Activated naive CD4-positive, alpha-beta T cell treated with anti-CD3 and anti-CD28 coated beads, Interleukin-2, amount 50 U/mL, for 24 hours (primary cell): ENCODE results near the gene SNX8.

Source experiments
- H3K27ac Mint-ChIP-seq: one replicate; pipeline ENCODE4 v1.8.0; 2021; ENCODE audit warnings: mild to moderate bottlenecking, mixed read lengths
- H3K27me3 Mint-ChIP-seq: one replicate; pipeline ENCODE4 v1.8.0; 2021; ENCODE audit warnings: mixed read lengths
- H3K36me3 Mint-ChIP-seq: one replicate; pipeline ENCODE4 v1.8.0; 2021; ENCODE audit warnings: mixed read lengths
- H3K4me1 Mint-ChIP-seq: one replicate; pipeline ENCODE4 v1.8.0; 2021; ENCODE audit warnings: mixed read lengths
- H3K4me3 Mint-ChIP-seq: one replicate; pipeline ENCODE4 v1.8.0; 2021; ENCODE audit warnings: mild to moderate bottlenecking, mixed read lengths
- H3K9me3 Mint-ChIP-seq: one replicate; pipeline ENCODE4 v1.8.0; 2021; ENCODE audit warnings: mixed read lengths

SNX8 gene

DNA sequence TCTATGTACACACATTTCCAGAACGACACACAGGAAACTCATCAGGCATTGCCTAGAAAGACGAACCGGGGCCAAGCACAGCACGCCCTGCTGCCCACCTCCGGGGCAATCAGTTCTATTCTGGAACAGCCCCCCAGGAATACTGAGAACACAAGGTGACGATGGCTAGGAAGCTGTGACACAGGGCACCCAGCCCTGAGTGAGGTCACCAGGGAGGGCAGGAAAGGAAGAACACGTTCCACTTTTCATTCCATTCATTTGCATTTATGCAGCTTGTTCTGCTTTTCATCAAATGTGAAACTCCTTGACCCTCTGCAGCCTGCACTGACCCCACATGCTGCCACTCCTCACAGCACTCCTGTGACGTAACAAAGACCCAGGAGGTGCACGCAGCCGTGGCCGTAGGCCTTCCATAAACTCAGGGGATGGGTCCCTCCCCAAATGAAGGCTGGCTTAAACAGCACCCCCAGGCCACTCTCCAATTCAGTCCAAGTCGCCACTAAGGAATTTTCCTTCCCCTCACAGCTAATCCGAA is 110.4 kb downstream of the SNX8 start:
- Mint-ChIP-seq H3K27me3 (no peaks in the 10 kb centered on the region), H3K27ac (no peak overlapping the region), H3K4me3 (no peak overlapping the region), H3K36me3 (peaks cover 3% of the 10 kb centered on the region), H3K4me1 (no peaks in the 10 kb centered on the region), H3K9me3 (no peaks in the 10 kb centered on the region)

DNA sequence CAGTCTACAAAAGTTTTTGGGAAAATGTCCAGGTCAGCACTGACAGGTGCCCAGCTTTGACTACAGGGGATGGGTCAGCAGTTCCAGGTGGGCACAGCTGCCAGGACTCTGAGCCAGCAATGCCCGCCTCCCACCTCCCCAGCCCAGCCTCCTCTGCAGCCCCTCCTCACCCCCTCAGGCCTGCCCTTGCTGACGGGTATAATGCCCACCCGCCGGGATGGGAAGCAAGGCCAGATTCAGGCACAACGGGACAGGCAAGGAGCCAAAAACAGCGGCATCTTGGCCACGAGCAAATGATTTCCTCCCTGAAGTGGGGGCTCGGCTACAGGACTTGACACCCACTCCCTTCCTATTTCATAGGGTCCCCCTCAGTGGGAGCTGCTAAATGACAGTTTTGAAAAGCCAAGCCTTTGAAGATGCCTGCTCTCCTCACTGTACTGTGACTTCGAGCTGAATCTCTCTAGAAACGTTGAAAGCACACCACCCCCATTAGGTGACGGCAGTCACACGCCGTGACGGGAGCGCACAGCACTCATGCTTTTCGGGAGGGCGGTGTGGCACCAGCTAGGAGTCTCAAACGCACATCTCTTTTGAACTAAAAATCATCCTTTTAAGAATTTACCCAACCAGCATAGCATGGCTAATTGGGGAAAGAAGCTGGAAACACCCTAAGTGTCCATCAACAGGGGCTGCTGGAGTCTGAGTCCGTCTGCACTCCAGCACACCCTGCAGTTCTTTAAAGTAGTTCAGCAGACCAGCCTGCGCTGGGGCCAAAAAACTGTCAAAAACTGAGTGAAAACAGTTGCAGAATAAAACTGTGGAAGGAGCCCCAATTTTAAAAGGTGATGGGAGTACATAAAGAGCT is 111.1 kb downstream of the SNX8 start:
- Mint-ChIP-seq H3K4me3 (no peak overlapping the region), H3K36me3 (no peaks in the 10 kb centered on the region), H3K27ac (no peak overlapping the region), H3K4me1 (no peaks in the 10 kb centered on the region), H3K27me3 (no peaks in the 10 kb centered on the region), H3K9me3 (no peaks in the 10 kb centered on the region)

GRCh38 chr7:2202361-2202761 is 111.9 kb downstream of the SNX8 start:
- peaks cover 3% of the 10 kb centered on the region for H3K36me3 Mint-ChIP-seq
- H3K4me1 Mint-ChIP-seq: no peaks in the 10 kb centered on the region

More at GRCh38 chr7:2202361-2202761, 111.9 kb downstream of the SNX8 start:
- H3K9me3 Mint-ChIP-seq: no peaks in the 10 kb centered on the region
- no peak overlapping the region for H3K27ac Mint-ChIP-seq
- no peak overlapping the region for H3K4me3 Mint-ChIP-seq
- no peaks in the 10 kb centered on the region for H3K27me3 Mint-ChIP-seq
